Prostate gland (tissue), 2 donors: ENCODE results near the gene PIK3CG. TPM values are rescaled to one million over a fixed set of nuclear protein-coding genes. Genes with fewer than 3 reads are reported as not detected.
"Not testable (repeated sequence)": the region's sequence is repeated elsewhere in the genome, so short reads cannot be mapped to it uniquely, and the experiment has no call there.

ENCODE experiments used
- DNase-seq: peaks from one replicate; pipeline ENCODE4 v3.0.0-alpha.2; 2019; ENCODE audit warnings: low spot score
- H3K27ac ChIP-seq, 2 donors: fragments of 200-600 bp; sonication (generic); 2 replicates each; pipeline ENCODE4 v1.5.1; 2017 to 2019
- H3K27me3 ChIP-seq: fragments of 200-600 bp; sonication (generic); replicated peaks from 2 replicates; pipeline ENCODE4 v1.5.1; 2019; ENCODE audit not compliant: insufficient read depth
- H3K36me3 ChIP-seq, 2 donors: fragments of 200-600 bp; sonication (generic); 1 replicate in 1 of 2; 2 replicates in 1 of 2; pipeline versions ENCODE4 v1.5.1 to v1.8.1; 2017 to 2019
- H3K4me1 ChIP-seq: fragments of 200-600 bp; sonication (generic); replicated peaks from 2 replicates; pipeline ENCODE4 v1.5.1; 2019
- H3K4me3 ChIP-seq, 2 donors: fragments of 200-600 bp; sonication (generic); 2 replicates each; pipeline ENCODE4 v1.5.1; 2017 to 2019
- H3K9me3 ChIP-seq: fragments of 200-600 bp; sonication (generic); 2 replicates; pipeline ENCODE4 v1.5.1; 2017
- CTCF ChIP-seq, 4 experiments: fragments of 200-600 bp in 2 of 4; fragments of 450-650 bp in 2 of 4; sonication (generic) in 2 of 4; IDR thresholded peaks; 1 replicate in 3 of 4; 2 replicates in 1 of 4; pipeline ENCODE4 v1.5.1; 2016 to 2019; ENCODE audit warnings: antibody characterized with exemption in 4 of 4, mild to moderate bottlenecking in 2 of 4, moderate library complexity in 2 of 4
- POLR2A ChIP-seq: fragments of 450-650 bp; IDR thresholded peaks from one replicate; pipeline ENCODE4 v1.6.1; 2016; ENCODE audit warnings: antibody characterized with exemption, mild to moderate bottlenecking
- POLR2AphosphoS5 ChIP-seq: sonication (generic); formaldehyde crosslinking; IDR thresholded peaks from one replicate; pipeline ENCODE4 v1.6.1; 2017; ENCODE audit warnings: antibody characterized with exemption
- WGBS: methylation state at CpG from one replicate; pipeline ENCODE4 v1.1.5; 2018; 5-methylcytosine and 5-hydroxymethylcytosine counted together
- intact Hi-C: fragments of 100-400 bp; cut with DNase I; formaldehyde crosslinking; loops from one replicate; pipeline ENCODE4 v1.14.2; 2022
- total RNA-seq, 2 donors: library from RNA; depleted of rRNA; stranded (reverse); fragments of >200 nt; gene quantifications; one replicate each; pipeline ENCODE4 v1.1.0, GENCODE V29; 2016

PIK3CG gene
- total RNA-seq, 2 donors from 2014 or later, result 0.87 to 5.1 TPM

DNA sequence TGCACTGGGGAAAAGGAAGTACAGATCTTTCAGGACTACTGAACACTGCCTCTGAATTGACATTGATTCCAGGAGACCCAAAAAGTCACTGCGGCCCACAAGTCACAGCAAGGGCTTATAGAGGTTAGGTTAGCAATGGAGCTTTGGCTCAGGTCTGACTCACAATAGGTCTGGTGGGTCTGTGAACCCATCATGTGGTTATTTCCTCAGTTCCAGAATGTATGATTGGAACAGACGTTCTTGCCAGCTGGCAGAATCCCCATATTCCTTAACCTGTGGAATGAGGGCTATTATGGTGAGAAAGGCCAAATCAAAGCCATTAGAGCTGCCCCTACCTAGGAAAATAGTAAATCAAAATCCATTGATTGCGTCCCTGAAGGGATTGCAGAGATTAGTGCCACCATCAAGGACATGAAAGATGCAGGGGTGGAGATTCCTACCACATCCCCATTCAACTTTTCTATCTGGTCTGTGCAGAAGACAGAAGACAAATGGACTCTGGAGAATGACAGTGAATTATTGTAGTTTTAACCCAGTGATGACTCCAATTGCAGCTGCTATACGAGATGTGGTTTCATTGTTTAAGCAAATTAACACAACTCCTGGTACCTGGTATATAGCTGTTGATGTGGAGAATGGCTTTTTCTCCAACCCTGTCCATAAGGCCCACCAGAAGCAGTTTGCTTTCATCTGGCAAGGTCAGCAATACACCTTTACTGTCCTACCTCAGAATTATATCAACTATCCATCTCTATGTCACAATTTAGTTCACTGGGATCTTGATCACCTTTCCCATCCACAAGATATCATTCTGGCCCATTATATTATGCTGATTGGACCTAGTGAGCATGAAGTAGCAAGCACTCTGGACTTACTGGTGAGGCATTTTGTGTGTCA lies 44.5 kb upstream of the PIK3CG start:
- H3K36me3 ChIP-seq, result no peaks in the 10 kb centered on the region
- intact Hi-C loops, result no loop called here
- TF ChIP-seq POLR2A, result no peak
- TF ChIP-seq POLR2AphosphoS5, result no peak
- no peak for TF ChIP-seq CTCF (IDR thresholded peaks at IDR 0.05)
- H3K9me3 ChIP-seq, result no peaks in the 10 kb centered on the region
- H3K27me3 ChIP-seq, result no peaks in the 10 kb centered on the region
- no peak overlapping the region for H3K27ac ChIP-seq
- DNase-seq, result no peak
- no peaks in the 10 kb centered on the region for H3K4me1 ChIP-seq
- no peak overlapping the region for H3K4me3 ChIP-seq
- 87% methylated on average over 4 of the region's 4 CpGs for WGBS

DNA sequence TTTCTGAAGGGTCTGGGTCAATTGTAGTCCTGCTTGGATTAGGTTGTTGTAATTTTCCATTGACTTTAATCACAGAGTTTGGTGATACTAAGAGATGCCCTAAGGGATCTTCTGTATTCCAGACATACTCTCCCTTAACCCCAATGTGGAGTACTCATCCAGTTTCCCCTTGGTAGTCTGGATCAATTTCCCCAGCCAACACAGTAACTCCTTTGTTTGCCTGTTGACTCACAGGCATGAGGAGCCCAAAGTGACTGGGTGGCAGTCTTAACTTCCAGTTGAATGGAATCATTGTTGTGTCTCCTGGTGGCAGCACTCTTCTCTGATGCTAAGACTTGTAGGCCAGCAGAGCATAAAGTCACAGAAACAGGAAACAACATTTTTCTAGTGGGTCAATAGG lies 41.5 kb upstream of the PIK3CG start:
- TF ChIP-seq CTCF (IDR thresholded peaks at IDR 0.05) (no peak), POLR2A (no peak), POLR2AphosphoS5 (no peak)
- Histone ChIP-seq H3K9me3 (no peaks in the 10 kb centered on the region), H3K4me3 (no peak overlapping the region), H3K27ac (no peak overlapping the region), H3K36me3 (no peaks in the 10 kb centered on the region), H3K27me3 (no peaks in the 10 kb centered on the region), H3K4me1 (no peaks in the 10 kb centered on the region)
- no peak for DNase-seq
- intact Hi-C loops, result no loop called here

DNA sequence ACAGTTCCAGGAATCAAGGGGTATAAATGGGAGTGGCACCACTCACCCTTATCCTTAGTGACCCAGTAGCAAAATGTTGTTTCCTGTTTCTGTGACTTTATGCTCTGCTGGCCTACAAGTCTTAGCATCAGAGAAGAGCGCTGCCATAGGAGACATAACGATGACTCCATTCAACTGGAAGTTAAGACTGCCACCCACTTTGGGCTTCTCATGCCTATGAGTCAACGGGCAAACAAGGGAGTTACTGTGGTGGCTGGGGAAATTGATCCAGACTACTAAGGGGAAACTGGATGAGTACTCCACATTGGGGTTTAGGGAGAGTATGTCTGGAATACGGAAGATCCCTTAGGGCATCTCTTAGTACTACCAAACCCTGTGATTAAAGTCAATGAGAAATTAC lies 40.6 kb upstream of the PIK3CG start:
- TF ChIP-seq POLR2A (no peak), CTCF (IDR thresholded peaks at IDR 0.05) (no peak), POLR2AphosphoS5 (no peak)
- Histone ChIP-seq H3K4me3 (no peak overlapping the region), H3K9me3 (no peaks in the 10 kb centered on the region), H3K27me3 (no peaks in the 10 kb centered on the region), H3K27ac (no peak overlapping the region), H3K4me1 (no peaks in the 10 kb centered on the region), H3K36me3 (no peaks in the 10 kb centered on the region)
- intact Hi-C loops, result no loop called here
- no peak for DNase-seq
- WGBS, result 96% methylated on average over 4 of the region's 4 CpGs

DNA sequence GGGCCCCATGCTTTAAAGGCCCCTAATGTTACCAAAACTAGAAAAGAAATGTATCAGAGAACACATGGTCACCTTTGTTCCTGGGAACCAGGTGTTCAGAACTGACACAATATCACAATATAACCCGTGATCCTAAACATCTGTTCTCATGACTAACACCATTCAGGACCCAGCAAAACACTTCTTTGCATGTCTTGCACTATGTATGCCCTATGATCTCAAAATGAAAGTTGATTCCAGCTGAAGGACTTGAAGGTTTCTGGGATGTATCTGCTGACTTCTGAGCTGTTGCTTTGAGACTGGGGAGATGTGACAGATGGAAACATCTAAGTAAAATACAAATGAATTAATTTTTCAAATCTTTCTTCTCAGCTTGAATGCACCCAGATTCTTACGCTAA lies 37.5 kb upstream of the PIK3CG start:
- intact Hi-C loops, result no loop called here
- 71% methylated on average over 2 of the region's 2 CpGs for WGBS
- Histone ChIP-seq H3K27me3 (no peaks in the 10 kb centered on the region), H3K4me1 (no peaks in the 10 kb centered on the region), H3K27ac (no peak overlapping the region), H3K36me3 (no peaks in the 10 kb centered on the region), H3K9me3 (no peaks in the 10 kb centered on the region), H3K4me3 (no peak overlapping the region)
- TF ChIP-seq CTCF (IDR thresholded peaks at IDR 0.05) (no peak), POLR2A (no peak), POLR2AphosphoS5 (no peak)
- DNase-seq, result no peak

DNA sequence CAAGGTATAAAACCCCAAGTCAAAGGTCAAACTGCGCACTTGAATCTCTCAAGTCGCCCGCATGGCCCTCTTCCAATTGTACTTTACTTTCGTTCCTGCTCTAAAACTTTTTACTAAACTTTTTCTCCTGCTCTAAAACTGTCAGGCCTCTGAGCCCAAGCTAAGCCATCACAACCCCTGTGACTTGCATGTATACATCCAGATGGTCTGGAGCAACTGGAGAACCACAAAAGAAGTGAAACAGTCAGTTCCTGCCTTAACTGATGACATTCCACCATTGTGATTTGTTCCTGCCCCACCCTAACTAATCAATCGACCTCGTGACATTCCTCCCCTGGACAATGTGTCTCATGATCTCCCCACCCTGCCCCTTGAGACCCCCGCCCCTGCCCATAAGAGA lies 35.6 kb upstream of the PIK3CG start:
- 95% methylated on average over 7 of the region's 7 CpGs for WGBS
- no peak for DNase-seq

DNA sequence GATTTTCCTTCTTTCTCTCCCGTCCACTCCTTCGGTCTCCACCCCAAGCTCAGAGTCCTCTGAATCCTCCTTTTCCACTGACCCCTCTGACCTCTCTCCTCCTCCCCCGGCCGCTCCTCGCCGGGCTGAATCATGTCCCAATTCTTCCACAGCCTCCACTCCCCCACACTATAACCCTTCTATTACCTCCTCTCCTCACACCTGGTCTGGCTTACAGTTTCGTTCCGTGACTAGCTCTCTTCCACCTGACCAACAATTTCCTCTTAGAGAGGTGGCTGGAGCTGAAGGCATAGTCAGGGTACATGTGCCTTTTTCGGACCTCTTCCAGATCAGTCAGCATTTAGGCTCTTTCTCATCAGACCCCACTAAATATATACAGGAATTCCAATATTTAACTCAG lies 34.2 kb upstream of the PIK3CG start:
- DNase-seq, H3K4me3 ChIP-seq, H3K4me1 ChIP-seq, H3K9me3 ChIP-seq, H3K27me3 ChIP-seq, H3K36me3 ChIP-seq, H3K27ac ChIP-seq, intact Hi-C loops: not testable (repeated sequence)
- WGBS, result 95% methylated on average over 9 of the region's 9 CpGs

More for the DNA sequence above, 35.6 kb upstream of the PIK3CG start:
- H3K4me3 ChIP-seq, result no peak overlapping the region
- H3K36me3 ChIP-seq, result no peaks in the 10 kb centered on the region
- H3K27me3 ChIP-seq, result no peaks in the 10 kb centered on the region
- intact Hi-C loops, result no loop called here
- no peak overlapping the region for H3K27ac ChIP-seq
- no peaks in the 10 kb centered on the region for H3K9me3 ChIP-seq
- no peaks in the 10 kb centered on the region for H3K4me1 ChIP-seq
- no peak for TF ChIP-seq POLR2AphosphoS5
